ENCODE data around the gene HOXC10.

Gene HOXC10

DNA sequence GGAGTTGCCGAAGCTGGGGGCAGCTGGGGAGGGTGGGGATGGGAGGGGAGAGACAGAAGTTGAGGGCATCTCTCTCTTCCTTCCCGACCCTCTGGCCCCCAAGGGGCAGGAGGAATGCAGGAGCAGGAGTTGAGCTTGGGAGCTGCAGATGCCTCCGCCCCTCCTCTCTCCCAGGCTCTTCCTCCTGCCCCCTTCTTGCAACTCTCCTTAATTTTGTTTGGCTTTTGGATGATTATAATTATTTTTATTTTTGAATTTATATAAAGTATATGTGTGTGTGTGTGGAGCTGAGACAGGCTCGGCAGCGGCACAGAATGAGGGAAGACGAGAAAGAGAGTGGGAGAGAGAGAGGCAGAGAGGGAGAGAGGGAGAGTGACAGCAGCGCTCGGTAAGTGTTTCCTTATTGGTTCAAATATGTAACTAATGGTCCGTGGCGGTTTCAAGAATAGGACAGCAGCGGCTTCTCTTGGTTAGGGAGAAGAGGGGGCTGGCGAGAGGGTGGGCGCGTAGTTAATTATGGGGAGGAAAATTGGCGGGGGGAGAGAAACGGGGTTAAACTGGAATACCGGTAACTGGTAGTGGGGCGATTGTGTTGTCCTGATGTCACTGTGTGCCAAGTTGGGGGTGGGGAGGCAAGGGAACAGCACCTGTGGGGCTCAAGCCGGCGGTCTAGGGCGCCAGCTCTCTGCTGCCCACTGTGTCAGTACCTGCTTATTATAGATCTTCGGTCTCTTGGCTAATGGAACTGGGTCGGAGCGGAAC lies 32.3 kb downstream of the HOXC10 start:
- DNase-seq (ENCODE audit: low spot score) = no peak

DNA sequence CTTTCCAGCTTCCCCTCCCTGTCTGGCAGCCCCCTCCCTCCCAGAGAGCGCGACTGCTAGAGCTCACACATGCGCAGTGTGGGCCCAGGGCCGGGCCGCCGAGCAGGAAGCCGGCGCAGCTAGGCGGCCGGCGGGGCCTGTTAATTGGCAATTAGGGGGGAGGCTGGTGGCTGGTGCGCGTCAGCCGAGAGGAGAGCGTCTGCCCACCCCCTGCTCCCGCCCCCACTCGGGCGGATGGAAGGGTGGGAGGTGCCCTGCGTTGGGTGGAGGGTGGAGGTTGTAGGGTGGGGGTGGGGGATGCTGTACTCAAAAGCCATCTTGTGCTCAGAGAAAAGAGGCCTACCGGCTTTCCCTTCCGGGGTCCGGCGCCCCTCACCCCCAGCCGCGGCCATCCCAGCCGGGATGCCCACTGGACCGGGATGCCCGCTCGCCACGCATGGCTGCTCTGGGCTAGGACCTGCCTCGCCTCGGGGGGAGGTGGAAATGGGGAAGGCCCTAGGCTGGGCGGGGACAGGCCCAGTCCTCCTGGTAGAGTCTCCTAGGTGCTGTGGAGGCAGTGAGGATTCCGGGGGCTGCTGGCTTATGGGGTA lies 33.0 kb downstream of the HOXC10 start:
- peak; percentile 96 for DNase-seq (ENCODE audit: low spot score)

DNA sequence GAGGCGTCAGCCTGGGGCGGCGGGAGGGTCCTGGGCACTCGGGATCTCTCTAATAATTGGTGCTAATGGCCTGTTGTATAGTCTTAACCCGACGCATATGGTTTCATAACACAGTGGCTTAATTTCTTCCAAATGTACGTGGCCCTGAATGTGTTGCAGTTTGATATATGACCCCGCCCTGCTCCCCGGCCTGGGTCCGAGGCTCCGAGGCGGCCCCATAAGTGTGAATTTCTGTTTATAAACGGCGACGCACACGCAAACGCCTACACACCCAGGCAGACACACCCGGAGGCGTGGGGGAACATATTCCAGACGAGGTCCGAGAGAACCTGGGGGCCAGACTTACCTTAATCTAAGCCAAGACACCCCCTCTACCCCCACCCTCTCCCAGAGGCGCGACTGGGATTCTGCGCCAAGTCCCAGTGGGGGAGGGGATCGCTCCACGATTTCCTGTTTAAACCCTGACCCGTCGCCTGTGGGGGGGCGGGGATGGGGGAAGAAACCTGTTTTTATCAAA lies 33.6 kb downstream of the HOXC10 start:
- peak; percentile 63 for DNase-seq (ENCODE audit: low spot score)

DNA sequence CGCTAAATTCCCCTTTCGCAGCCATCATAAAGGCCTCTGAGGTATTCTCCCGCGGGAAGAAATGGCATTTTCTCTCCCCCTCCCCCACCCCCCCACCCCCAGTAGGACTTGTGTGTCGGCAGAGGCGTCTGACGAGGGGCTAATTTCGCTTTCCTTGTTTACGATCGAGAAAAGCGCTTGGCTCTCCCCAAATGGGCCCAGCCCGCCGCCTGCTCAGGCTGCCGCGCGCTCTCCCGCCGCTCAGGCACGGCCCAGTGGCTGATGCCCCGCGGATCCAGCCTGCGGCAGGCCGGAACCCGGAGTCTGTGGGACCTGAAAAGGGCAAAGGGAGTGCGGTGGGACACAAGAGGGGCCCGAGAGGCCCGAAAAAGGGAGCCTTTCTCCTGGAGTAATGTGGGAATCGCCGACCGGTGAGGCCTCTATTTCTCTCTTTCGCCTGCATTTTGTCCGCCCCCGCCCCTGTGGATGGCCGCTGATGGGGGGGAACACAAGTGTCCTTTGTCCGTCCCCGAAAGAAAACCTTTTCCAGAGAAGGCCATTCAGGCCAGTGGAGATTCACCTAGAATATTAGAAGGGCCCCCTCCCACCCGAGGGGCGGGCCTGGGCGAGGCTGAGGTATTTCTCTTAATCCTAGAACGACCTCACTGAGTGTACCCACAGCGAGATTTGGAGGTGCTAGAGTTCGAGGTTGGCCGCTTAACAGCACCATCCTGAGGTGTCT lies 34.3 kb downstream of the HOXC10 start:
- no peak for DNase-seq (ENCODE audit: low spot score)

DNA sequence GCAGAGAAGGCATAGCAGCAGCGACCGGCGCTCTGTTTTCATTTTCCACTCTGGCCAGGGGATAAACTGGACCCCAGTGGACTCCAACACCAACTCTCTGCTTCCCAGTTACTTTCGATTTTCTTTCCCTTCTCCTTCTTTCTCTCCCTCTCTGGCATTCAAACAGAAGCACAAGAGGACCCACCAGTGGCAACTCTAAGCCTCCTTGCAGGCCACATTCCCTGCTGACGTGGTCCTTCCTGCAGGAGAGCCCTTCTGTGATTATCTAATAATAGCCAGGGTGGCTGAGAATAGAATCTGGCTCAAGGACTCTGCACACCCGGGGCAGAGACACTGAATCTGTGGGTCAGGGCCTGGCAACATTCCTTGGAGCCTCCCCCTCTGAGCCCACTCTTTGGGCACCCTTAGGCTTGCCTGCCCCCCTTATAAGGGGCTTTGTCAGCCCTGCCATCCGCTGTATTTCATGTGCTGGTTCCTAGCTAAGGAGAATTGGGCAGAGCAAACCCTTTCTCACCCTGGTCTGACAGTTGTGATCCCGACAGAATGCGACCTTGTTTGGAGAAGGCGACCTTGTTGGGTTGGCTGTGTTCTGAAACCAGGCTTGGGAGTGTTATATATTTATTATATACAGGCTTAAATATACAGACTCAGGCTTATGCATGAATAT lies 35.1 kb downstream of the HOXC10 start:
- no peak for DNase-seq (ENCODE audit: low spot score)

DNA sequence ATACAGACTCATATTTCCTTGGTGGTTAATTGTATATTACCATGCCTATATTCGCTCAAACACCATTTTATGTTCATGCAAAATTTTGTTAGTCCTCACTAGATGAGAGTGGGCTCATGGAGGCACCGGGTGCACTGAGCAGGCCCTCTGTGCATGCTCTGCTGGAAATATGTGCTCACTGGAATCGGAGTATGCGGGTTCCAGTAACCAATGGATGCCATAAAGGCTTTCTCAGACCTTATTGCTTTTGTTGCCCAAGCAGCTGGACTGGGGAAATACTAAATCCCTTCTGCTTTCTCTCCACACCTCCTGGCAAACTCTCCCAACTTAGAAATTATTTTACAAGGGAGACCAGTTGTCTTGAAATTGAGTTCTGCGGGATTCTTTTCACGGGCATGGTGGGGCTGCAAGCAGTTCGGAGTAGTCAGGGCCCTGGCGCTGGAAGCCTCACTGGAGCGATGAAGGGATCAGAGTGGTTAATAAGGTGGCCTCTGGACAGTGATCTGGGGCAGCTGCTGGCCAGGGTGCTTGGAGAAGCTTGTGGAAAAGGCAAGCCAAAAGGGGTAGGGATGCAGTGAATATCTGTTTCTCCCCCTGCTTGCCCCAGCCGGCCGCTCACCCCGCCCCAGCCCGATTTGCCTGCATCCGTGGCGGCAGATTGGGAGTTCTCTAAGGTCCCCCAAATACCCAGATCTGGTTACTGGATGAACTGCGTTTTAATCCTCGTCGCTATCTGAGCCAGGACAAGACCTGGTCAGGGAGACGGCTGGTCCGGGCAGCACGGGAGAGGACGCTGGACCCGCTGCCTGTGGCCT lies 35.9 kb downstream of the HOXC10 start:
- no peak for DNase-seq (ENCODE audit: low spot score)

DNA sequence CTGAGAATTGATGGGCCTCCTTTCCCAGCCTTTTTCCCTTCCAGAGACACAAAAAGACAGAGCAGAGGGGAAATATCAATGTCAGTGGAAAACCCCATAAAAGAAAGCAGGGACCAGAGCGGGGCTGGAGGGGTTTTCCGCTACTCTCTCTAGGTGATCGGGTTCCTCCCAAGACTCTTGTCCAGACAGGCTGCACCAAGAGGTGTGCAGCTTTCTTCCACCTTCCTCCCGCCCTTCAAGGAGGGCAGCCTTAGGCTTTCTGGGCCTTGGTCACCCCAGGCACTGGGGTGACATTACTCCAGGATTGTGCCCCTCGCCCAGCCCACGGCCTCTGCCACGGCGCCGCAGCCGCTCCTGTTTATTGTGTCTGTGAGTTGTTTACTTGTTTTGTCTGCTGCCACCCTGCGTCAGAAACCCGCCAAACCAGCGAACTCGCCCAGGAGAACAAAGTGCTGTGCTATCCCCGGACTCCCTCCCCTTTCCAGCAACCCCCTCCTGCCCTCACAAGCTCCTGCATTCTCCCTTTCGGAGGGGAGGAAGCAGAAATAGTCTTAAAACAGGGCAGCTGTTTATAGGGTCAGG lies 36.6 kb downstream of the HOXC10 start:
- no peak for DNase-seq (ENCODE audit: low spot score)

DNA sequence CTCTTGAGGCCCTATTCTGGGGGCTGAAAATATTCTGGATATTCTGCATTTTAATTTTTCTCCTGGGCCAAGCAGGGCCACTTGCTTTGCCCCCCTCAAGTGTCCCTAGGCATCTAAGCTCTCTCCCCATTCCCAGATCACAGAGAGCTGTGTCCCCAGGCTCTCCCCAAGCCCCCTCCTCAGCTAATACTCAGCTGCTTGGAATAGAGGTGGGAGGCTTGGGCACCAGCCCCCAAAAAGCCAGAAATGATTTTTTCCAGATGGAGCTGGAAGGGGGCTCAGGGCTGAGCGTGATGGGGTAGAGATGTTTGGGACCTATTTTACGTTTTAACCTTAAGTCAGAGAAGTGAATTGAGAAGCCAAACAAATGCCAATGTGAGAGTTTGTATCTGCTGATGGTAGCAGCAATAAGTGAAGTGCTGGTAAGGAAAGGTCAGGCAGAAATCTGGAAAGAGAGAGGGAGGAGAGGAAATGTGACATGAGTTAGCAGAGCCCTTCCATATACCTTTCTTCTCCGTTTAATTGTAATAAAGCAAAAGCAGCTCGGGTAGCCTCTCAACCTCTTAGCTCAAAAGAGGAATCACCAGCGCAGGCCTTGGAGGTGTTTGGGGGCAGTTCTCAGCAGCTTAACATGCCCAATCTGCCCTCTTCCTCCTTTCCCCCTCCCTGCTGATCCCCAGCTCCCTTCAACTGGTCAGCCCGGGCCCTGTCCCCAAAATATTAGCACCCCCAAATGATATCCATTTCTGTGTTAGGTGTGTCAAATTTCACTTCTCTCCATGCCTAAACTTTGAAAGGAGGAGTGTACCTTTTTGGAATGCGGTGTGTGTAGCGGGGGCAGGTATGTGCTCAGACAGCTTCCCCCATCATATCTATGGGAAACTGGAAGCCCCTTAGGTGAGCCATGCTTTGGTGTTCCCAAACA lies 38.3 kb downstream of the HOXC10 start:
- no peak for DNase-seq (ENCODE audit: low spot score)

DNA sequence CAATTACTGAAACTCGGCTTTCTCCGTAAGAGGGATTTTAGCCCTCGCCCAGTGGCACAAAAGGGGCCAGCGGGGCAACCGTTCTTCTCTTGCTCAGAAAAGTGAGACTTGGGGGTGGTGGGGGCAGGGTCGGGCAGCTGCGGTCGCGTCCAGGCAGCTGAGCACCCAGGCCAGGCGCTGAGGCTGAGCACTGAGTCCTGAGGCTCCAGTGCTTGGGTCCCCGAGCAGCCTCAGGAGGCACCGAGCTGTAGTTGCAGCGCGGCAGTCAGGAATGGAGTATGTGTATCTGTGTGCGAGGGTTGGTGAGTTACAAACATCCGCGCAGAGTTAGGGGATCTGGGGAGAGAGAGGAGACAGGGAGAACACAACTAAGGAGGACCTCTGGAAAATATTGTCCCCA lies 39.2 kb downstream of the HOXC10 start:
- DNase-seq (ENCODE audit: low spot score) = no peak

DNA sequence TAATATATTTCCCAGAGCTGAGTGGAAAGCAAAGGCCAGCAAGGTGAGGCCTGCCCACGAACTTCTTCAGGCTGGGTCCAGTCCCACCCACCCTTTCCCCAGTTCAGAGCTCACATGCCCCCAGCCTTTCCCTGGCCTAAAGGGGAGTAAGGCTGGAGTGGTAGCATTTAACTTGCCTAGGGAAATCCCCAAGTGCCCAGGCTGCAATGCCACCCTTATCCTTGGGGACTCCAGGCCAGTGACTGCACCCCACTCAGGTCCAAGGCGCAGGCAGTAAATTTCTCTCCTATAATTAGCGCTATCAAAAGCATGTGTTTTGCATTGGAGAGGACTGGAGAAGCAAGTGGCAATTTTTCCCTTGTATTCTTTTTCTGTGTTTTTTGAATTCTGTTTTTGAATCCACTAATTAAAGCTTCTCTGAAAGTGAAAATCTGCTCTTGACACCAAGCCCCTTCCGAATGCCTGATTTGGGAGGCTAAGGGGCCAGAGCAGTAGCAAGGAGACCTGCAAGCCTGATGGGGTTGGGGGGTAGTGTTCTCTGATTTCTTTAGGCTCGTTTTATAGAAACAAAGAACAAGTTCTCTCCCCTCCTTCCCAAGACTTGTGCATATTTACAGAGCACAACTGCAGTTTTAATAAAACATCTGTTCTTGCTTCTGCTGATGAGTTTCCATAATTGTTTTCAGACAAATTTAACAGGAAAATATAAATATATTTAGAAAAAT lies 39.8 kb downstream of the HOXC10 start:
- DNase-seq (ENCODE audit: low spot score) = no peak

DNA sequence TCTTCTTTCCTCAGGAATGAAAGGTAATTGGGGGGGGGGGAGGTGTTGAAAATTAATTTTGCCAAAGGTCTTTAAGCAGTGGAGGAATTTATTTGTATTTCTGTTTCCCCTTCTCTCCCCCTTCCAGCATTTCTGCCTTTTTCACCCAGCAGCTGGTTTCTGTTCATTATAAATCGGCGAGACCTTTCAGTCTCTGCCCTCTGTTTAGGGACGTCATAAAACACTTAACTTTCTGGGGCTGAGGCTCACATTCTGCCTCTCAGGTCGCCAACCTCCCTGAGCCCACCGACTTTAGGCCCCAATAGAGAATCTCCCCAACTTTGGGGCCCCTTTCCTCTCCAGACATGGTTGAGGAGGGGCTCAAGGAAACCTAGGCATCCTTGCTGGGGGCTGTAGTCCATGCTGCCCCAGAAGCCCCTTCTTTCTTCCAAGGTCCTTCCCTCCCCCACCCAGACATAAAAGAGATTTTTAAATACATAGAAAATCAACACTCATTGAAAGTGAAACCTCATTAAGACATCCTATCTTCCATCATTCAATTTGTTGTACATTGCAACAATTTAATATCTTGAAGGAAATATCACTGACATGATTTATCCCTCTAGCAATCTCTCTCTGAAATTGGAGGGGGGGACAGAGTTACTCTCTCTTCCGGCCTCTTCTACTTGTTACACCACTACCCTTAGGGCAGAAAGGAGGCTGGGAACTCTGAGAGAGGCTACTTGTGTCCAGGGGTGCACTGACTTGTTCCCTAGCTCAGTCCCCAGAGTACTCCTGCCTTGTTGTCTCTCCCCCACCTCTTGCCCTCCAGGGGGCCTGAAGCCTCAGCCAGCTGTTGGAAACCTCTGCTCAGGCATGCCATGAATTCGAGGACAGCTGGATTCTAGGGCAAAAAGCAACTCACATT lies 40.8 kb downstream of the HOXC10 start:
- DNase-seq (ENCODE audit: low spot score) = no peak

DNA sequence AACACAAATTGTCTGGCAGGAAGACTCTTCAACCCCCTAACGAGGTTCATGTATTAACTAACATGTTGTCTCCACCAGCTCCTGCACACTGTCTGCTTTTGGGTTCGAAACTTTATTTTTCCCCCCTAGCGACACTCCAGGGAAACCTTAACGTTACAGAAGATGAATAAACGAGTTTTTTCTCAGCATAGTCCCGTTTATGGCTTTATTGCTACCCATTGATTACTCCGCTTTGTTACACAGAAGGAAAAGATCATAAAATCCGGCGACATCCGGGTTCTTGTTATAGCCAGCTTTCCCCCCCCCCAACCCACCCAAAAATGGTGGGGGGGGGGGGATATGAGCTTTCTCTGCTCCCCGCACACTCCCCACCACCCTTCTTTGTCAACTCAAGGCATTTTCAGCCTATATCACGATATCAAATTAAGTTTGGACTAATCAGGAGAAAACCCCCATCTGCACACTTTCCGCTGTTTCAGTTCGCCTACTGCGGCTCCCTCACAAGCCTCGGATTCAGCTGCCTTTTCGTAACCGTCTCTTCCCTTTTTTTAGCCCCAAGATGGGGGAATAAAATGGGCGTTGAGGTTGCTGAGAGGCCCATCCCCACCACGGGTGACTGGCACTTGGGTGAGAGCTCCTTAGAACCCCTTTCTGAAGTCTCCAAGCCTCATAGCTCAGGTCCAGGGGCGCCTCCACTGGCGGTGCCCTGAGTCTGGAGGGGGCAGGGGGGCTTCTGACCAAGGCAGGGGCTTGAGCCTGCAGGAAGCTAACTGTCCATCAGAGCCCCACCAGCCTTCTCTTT lies 41.9 kb downstream of the HOXC10 start:
- no peak for DNase-seq (ENCODE audit: low spot score)

DNA sequence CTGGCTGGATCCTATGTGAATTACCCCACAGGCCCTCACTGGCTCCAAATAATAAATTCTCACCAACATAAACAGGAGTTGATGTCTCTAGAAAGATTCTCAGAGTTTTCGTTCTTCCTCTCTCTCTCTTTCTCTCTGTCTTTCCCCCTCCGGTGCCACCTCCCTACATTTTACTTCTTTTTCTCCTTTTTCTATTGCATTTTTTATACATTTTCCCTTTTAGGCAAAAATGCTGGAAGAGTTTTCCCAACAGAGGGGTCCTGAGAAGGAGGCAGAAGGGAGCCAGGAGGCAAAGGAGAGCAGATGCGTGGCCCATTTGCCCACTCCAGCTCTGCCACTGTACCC lies 42.5 kb downstream of the HOXC10 start:
- no peak for DNase-seq (ENCODE audit: low spot score)

DNA sequence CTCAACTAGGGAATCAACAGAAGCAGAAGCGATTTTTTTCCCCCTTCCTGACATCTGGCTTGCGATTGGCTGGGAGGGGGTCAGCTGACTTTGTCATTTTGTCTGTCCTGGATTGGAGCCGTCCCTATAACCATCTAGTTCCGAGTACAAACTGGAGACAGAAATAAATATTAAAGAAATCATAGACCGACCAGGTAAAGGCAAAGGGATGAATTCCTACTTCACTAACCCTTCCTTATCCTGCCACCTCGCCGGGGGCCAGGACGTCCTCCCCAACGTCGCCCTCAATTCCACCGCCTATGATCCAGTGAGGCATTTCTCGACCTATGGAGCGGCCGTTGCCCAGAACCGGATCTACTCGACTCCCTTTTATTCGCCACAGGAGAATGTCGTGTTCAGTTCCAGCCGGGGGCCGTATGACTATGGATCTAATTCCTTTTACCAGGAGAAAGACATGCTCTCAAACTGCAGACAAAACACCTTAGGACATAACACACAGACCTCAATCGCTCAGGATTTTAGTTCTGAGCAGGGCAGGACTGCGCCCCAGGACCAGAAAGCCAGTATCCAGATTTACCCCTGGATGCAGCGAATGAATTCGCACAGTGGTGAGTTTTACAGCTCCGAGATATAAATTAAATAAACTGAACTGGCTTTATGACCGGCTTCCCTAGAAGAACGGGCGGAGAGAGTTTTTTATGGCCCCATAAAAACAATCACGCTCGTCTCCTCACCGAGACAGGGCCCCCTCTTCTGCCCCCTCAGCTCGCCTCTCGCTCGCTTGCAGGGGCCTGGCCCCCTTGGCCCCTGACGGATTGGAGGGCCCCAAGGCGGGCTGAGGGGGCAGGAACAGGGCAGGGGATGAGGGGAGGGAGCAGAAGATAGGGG lies 43.6 kb downstream of the HOXC10 start, which contains the start of gene HOXC6:
TSS of gene HOXC6 (plus strand) at position 127 of the 888 bp plus-strand sequence. CDS start at position 209, 82 bp downstream.
- peak; percentile 88 for DNase-seq (ENCODE audit: low spot score)

DNA sequence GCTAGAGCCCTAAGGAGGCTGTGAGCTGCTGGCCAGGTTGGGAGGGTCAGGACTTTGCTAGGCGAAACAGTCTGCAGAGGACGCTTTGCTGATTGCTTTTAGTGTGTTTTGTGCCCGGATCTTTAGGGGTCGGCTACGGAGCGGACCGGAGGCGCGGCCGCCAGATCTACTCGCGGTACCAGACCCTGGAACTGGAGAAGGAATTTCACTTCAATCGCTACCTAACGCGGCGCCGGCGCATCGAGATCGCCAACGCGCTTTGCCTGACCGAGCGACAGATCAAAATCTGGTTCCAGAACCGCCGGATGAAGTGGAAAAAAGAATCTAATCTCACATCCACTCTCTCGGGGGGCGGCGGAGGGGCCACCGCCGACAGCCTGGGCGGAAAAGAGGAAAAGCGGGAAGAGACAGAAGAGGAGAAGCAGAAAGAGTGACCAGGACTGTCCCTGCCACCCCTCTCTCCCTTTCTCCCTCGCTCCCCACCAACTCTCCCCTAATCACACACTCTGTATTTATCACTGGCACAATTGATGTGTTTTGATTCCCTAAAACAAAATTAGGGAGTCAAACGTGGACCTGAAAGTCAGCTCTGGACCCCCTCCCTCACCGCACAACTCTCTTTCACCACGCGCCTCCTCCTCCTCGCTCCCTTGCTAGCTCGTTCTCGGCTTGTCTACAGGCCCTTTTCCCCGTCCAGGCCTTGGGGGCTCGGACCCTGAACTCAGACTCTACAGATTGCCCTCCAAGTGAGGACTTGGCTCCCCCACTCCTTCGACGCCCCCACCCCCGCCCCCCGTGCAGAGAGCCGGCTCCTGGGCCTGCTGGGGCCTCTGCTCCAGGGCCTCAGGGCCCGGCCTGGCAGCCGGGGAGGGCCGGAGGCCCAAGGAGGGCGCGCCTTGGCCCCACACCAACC lies 44.8 kb downstream of the HOXC10 start:
- DNase-seq (ENCODE audit: low spot score) = no peak
